HG03045 (cell line): ENCODE data around the gene JAKMIP1.

Experiments
- ATAC-seq: cut with Tn5 transposase; IDR thresholded peaks from one replicate; pipeline ENCODE4 v1.9.1; 2021; ENCODE audit warnings: mild to moderate bottlenecking, moderate library complexity; ENCODE audit not compliant: unreplicated experiment

The JAKMIP1 gene

DNA sequence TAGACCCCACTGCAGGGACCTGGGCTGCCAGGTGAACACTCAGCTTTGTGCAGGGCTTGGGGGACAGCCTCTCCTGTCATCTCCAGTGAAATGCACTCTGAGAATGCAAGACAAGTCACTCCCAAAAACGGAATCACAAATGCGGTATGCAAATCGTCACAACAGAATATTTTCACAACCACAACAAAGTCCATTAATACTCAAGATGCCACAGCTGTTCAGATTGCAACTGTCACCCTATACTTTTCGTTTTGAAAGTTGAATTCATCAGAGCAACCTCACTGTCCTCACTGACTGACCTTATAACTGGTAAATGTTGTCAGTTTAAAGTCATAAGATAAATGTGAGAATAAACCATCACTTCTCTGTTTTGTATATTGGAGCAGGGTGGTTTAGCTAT lies 16.6 kb downstream of the JAKMIP1 start:
- ATAC-seq = peak; percentile 44

DNA sequence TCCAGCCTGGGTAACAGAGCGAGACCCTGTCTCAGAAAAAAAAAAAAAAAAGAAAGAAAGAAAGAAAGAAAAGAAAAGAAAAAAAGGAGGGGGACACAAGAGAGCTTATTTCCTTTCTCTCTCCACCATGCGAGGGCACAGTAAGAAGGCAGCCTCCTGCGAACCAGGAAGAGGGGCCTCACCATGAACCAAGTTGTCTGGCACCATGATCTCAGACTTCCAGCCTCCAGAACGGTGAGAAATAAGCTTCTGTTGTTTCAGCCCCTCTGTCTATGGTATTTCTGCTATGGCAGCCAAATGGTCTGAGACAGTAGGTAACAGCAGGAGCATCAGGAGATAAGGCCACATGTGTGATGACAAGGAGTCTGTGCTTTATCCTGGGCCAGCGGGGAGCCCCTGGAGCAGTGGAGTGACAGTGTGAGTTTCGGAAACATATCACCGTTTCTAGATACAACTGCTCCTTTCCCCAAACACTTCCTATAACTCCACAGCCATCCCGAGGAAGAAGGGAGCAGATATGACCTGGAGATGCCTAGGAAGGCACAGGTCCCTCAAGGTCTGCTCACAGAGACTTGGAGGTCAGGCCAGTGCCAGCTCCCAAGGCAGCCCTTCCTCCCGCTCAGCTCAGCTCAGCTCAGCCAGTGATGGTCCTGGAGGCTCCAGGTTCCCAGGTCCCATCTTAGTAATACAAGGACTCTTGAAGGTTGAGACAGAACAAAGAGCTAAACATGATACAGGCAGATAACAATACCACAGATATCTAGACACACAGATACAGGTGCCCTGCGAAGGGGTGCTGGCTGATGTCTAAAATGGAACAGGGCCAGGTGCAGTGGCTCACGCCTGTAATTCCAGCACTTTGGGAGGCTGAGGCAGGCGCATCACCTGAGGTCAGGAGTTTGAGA lies 17.7 kb downstream of the JAKMIP1 start:
- ATAC-seq = no peak

GRCh38 chr4:6180841-6181631 lies 19.3 kb downstream of the JAKMIP1 start:
- ATAC-seq = peak; percentile 83

DNA sequence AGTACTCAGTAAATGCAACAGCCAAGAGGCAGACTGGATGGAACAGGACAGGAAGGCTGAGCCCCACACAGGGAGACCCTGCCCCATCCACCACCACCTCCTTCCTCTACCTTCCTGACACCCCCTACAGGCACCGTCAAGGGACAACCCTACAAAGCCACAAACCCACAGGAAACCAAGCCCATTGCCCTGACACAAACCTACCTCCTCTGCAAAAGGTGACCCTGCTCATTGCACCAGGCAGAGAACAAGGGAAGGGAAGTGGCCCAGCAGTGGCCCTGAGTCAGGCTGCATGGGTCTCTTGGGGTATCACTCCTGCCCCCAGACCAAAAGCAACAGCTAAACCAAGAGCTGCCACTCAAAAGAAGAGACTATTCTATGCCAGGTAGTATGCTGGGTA lies 21.0 kb downstream of the JAKMIP1 start:
- no peak for ATAC-seq

GRCh38 chr4:6178757-6179156 lies 21.6 kb downstream of the JAKMIP1 start:
- ATAC-seq = no peak

GRCh38 chr4:6177587-6178197 lies 22.7 kb downstream of the JAKMIP1 start:
- no peak for ATAC-seq

DNA sequence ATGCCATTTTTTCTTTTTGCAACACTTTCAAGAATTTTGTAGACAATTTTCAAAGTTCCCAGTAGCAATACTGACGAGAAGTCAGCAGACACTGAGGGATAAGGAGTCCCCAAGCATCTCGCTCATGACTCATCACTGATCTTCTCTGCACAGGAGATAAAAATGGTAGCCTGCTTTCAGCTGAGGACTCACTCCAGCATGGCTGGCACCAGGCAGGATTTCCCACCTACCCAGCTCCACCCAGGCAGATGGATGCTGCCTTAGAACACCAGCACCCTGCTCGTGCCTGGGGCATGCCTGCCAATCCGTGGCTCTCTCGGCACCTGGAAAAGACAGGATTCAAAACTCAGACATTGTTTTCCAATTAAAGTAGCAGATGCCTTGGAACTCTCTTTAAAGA lies 24.9 kb downstream of the JAKMIP1 start:
- ATAC-seq = no peak

- ATAC-seq = no peak
Observed at GRCh38 chr4:6172927-6173200, 27.5 kb downstream of the JAKMIP1 start.

DNA sequence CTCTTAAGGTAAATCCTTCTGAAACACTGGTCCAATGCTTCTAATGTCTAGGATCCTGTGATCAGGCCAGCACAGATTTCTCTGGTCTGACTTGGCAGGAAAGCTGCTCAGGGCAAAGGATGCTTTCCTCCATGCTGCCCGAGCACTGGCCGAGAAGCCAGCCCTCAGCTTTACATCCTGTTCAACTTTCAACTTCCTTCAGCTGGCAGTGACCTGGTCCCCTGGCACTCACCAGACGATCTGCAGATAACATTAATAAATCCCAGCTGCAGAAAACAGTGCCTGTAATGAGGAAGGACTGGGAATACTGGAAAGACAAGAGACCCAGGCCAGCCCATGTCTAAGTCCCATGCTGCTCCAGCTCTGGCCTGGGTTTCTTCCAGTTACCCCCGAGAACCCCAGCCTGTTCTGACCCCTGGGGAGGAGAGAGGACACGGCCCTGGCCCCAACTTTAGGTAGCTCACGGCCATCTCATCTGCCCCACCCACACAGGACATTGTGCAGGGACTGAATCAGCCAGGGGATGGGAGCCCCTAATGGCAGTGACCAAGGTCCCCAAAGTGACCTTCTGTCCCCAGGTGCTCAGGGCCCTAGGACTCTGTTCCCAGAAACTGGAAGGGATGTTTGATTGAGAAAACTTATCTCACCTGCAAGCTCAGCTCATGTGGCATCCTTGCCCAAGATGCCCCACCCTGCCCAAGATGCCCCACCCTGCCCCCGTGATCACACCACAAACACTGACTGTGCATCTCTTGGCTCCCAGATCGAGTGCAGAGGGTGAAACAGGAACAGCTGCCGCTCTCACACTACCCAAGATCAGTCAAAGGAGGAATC lies 28.0 kb downstream of the JAKMIP1 start:
- no peak for ATAC-seq

GRCh38 chr4:6169239-6169638 lies 31.1 kb downstream of the JAKMIP1 start:
- ATAC-seq = no peak

DNA sequence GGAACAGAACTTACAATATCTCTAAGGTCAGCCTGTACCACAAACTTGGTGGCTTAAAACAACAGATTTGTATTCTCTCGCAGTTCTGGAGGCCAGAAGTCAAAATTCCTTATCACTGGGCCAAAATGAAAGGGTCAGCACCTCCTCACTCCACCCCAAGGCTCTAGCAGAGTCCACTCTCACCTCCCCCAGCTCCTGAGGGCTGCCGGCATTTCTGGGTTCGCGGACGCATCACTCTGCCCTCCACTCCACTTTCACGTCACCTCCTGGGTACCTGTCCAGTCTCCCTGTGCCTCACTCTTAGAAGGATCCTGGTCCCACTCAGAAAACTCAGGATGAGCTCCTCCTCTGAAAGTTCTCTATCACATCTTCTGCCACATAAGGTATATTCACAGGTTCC lies 34.6 kb downstream of the JAKMIP1 start:
- no peak for ATAC-seq

GRCh38 chr4:6162885-6163284 lies 37.5 kb downstream of the JAKMIP1 start:
- ATAC-seq = no peak

DNA sequence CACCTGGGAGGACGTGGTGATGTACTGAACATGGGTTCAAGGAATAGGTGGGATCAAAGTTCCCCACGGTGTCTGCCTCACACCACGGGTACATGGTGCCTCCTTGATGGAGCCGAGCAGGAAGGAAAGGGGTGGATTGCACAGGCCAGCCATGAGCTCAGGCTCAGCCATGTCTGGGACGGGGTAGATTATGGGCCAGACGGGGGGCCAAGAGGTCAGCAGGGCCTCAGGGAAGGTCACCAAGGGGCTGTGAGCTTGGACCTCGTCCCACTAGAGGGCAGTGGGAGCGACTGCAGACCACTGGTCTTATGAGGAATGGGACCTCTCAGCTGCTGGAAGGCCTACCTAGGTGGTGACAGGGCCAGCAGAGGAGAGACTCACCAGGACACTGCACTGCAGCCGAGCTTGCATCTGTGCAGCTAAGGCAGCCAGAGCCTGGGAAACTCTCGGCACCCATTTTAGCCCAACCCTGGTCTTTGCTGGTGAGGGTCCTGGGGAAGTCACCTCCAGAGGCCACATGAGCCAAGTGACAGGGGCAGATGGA lies 38.4 kb downstream of the JAKMIP1 start:
- no peak for ATAC-seq

GRCh38 chr4:6160536-6160935 lies 39.8 kb downstream of the JAKMIP1 start:
- ATAC-seq = no peak

DNA sequence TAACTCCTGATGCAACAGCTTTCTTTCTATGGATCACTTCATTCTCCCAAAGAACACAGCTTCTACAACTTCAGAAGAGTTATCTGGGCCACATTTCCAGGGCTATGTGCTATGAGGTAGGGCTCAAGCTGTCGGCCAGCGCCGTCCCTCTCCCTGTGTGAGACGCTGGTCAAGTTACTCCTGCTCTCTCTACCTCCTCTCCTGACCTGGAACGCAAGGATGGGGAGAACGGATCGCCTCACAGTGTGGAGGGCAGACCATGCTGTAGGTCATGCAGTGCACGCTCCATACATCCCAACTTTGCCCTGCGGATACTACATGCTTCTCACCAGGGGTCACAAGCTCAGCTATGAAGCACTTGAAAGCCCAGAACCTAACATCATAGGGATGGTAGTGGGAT lies 42.4 kb downstream of the JAKMIP1 start:
- no peak for ATAC-seq

- no peak for ATAC-seq
Observed at GRCh38 chr4:6155996-6156750, 44.2 kb downstream of the JAKMIP1 start.

GRCh38 chr4:6154875-6155274 lies 45.5 kb downstream of the JAKMIP1 start:
- ATAC-seq = no peak

- no peak for ATAC-seq
Observed at GRCh38 chr4:6153874-6154273, 46.5 kb downstream of the JAKMIP1 start.

DNA sequence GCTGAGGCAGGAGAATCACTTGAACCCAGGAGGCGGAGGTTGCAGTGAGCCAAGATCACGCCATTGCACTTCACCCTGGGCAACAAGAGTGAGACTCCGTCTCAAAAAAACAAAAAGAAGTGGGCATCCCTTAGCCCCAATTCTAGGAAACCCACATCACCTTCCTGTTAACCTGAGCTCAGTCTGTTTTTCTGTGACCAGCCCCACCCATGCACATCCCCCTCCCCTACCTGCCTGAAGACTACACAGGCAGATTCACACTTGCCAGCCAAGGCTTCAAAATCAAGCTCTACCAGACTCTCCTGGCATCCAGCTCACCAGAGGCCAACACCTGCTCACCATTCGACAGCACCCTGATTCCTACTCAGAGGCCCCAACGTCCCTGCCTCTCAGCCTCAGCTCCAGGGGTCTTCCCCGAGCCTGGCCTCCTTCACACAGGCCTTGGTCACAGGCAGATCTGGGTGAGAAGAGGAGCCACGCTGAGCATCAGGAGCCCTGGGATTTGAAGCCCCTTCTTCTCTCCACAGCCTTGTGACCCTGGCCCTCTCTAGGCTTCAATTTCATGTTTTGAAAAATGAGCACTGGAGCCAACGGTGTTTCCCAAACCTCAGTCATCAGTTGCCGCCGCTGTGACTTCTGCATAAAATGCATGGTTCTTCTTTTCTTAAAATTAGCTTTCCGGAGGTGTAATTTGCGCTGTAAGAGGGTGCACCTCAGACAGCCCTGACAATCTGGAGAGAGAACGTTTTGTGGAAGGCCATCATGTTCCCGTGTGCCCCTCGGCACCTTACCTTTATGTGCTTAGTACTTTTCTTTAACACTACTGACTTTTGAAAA lies 47.3 kb downstream of the JAKMIP1 start:
- ATAC-seq = no peak
